ENCODE results near the gene CHD2.

DNA sequence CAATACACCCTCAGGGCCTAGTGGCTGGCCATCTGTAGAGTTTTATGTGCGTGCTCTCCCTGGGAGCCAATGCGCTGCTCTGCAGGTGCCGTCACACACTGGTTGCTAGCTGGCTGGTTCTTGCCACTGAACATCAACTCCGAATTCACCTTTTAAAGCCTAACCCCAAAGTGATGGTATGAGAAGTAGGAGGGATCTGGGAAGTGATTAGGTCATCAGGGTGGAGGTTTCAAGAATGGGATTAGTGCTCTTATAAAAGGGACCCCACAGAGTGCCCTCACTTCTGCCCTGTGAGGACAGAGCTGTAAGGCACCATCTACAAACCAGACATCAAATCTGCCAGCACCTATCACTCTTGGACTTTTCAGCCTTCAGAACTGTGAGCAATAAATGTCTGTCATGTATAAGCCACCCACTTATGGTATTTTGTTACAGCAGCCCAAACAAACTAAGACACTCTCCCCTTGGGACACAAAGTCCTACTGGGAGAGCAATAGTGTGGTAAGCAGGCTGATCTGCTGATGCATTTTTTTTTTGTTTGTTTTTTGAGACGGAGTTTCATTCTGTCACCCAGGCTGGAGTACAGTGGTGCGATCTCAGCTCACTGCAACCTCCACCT, 168.6 kb downstream of the CHD2 start:
- TF ChIP-seq, protein P1, sequence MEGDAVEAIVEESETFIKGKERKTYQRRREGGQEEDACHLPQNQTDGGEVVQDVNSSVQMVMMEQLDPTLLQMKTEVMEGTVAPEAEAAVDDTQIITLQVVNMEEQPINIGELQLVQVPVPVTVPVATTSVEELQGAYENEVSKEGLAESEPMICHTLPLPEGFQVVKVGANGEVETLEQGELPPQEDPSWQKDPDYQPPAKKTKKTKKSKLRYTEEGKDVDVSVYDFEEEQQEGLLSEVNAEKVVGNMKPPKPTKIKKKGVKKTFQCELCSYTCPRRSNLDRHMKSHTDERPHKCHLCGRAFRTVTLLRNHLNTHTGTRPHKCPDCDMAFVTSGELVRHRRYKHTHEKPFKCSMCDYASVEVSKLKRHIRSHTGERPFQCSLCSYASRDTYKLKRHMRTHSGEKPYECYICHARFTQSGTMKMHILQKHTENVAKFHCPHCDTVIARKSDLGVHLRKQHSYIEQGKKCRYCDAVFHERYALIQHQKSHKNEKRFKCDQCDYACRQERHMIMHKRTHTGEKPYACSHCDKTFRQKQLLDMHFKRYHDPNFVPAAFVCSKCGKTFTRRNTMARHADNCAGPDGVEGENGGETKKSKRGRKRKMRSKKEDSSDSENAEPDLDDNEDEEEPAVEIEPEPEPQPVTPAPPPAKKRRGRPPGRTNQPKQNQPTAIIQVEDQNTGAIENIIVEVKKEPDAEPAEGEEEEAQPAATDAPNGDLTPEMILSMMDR (IDR thresholded peaks at IDR 0.05; ENCODE audit: low read depth, low read length, missing input control): no peak
- no peak for TF ChIP-seq TAF1 (conservative IDR thresholded peaks at IDR 0.05)
- TF ChIP-seq YY1 (IDR thresholded peaks at IDR 0.05): no peak
- TF ChIP-seq HNF4A (conservative IDR thresholded peaks at IDR 0.05): no peak
- no peak for TF ChIP-seq EGR1 (IDR thresholded peaks at IDR 0.05; ENCODE audit: low read depth in 2 of 2)
